ENCODE data around the gene ISX. TPM values are rescaled to one million over a fixed set of nuclear protein-coding genes. Genes with fewer than 3 reads are reported as not detected.
"Not testable (repeated sequence)": the region's sequence is repeated elsewhere in the genome, so short reads cannot be mapped to it uniquely, and the experiment has no call there.

Gene ISX
- total RNA-seq, 1 donor from 2014 or later, result not detected

GRCh38 chr22:35045451-35045850, 20.5 kb upstream of the ISX start:
- Histone ChIP-seq H3K36me3 (no peaks in the 10 kb centered on the region), H3K9me3 (no peaks in the 10 kb centered on the region), H3K27ac (no peak overlapping the region), H3K27me3 (ENCODE audit: low read depth) (peaks cover 24% of the 10 kb centered on the region), H3K4me1 (no peaks in the 10 kb centered on the region), H3K4me3 (no peak overlapping the region)
- TF ChIP-seq CTCF (IDR thresholded peaks at IDR 0.05), result no peak
- DNase-seq (no peak), ATAC-seq (no peak)
- intact Hi-C loops (cut with DNase I), result no loop called here

- no peak overlapping the region for H3K4me3 ChIP-seq
- no peaks in the 10 kb centered on the region for H3K4me1 ChIP-seq
- H3K9me3 ChIP-seq, result no peaks in the 10 kb centered on the region
- DNase-seq, result no peak
- H3K36me3 ChIP-seq, result no peaks in the 10 kb centered on the region
- ATAC-seq, result no peak
- TF ChIP-seq CTCF (IDR thresholded peaks at IDR 0.05), result no peak
- H3K27me3 ChIP-seq (ENCODE audit: low read depth), result peaks cover 24% of the 10 kb centered on the region
- H3K27ac ChIP-seq, result no peak overlapping the region
- intact Hi-C loops (cut with DNase I), result no loop called here
These were observed 19.1 kb upstream of the ISX start for GRCh38 chr22:35046744-35047462.

- DNase-seq; H3K9me3 ChIP-seq; H3K27ac ChIP-seq; H3K36me3 ChIP-seq; H3K4me3 ChIP-seq; ATAC-seq; H3K4me1 ChIP-seq; intact Hi-C loops (cut with DNase I): not testable (repeated sequence)
- peaks cover 30% of the 10 kb centered on the region for H3K27me3 ChIP-seq (ENCODE audit: low read depth)
These were observed 15.9 kb upstream of the ISX start for GRCh38 chr22:35050038-35050437.

GRCh38 chr22:35051013-35051535, 14.9 kb upstream of the ISX start:
- Histone ChIP-seq H3K36me3 (no peaks in the 10 kb centered on the region), H3K27ac (no peak overlapping the region), H3K9me3 (no peaks in the 10 kb centered on the region), H3K4me1 (no peaks in the 10 kb centered on the region), H3K4me3 (no peak overlapping the region), H3K27me3 (ENCODE audit: low read depth) (peaks cover 30% of the 10 kb centered on the region)
- DNase-seq, result no peak
- no peak for TF ChIP-seq CTCF (IDR thresholded peaks at IDR 0.05)
- intact Hi-C loops (cut with DNase I), result no loop called here
- no peak for ATAC-seq

- no peak for ATAC-seq
- no peaks in the 10 kb centered on the region for H3K9me3 ChIP-seq
- peaks cover 25% of the 10 kb centered on the region for H3K27me3 ChIP-seq (ENCODE audit: low read depth)
- H3K27ac ChIP-seq, result no peak overlapping the region
- H3K36me3 ChIP-seq, result no peaks in the 10 kb centered on the region
- intact Hi-C loops (cut with DNase I), result no loop called here
- no peaks in the 10 kb centered on the region for H3K4me1 ChIP-seq
- no peak for TF ChIP-seq CTCF (IDR thresholded peaks at IDR 0.05)
- DNase-seq, result no peak
- no peak overlapping the region for H3K4me3 ChIP-seq
These were observed 14.2 kb upstream of the ISX start for GRCh38 chr22:35051791-35052190.

GRCh38 chr22:35053060-35053835, 12.7 kb upstream of the ISX start:
- ATAC-seq, result no peak
- intact Hi-C loops (cut with DNase I), result no loop called here

More at GRCh38 chr22:35053060-35053835, 12.7 kb upstream of the ISX start:
- Histone ChIP-seq H3K4me1 (no peaks in the 10 kb centered on the region), H3K27me3 (ENCODE audit: low read depth) (peaks cover 17% of the 10 kb centered on the region), H3K4me3 (no peak overlapping the region), H3K27ac (no peak overlapping the region), H3K9me3 (no peaks in the 10 kb centered on the region), H3K36me3 (no peaks in the 10 kb centered on the region)
- DNase-seq, result no peak
- TF ChIP-seq CTCF (IDR thresholded peaks at IDR 0.05), result no peak

Measured in lower lobe of right lung (tissue), 2 donors.